GM13977 (cell line): ENCODE measurements around the gene PMAIP1.
A peak's percentile ranks its signal among the peaks of the same experiment; 100 is the strongest.

Source experiments
- DNase-seq: peaks from one replicate; pipeline ENCODE4 v3.0.0; 2012; ENCODE audit warnings: low spot score
- in situ Hi-C: fragments of 300-500 bp; cut with MboI; formaldehyde crosslinking; loops from one replicate; pipeline ENCODE4 v1.12.0; 2022; ENCODE audit warnings: low sequenced_read_pairs, low pct_unique_long_range_greater_than_20kb, mixed read lengths, inconsistent platforms; ENCODE audit not compliant: unreplicated experiment
- TF ChIP-seq, protein P1 (sequence below): IDR thresholded peaks from 2 replicates; pipeline ENCODE4 v1.5.1; 2012; ENCODE audit warnings: mild to moderate bottlenecking, control low read depth; ENCODE audit not compliant: insufficient read depth; ENCODE audit errors: extremely low read depth, missing control alignments

PMAIP1 gene

DNA sequence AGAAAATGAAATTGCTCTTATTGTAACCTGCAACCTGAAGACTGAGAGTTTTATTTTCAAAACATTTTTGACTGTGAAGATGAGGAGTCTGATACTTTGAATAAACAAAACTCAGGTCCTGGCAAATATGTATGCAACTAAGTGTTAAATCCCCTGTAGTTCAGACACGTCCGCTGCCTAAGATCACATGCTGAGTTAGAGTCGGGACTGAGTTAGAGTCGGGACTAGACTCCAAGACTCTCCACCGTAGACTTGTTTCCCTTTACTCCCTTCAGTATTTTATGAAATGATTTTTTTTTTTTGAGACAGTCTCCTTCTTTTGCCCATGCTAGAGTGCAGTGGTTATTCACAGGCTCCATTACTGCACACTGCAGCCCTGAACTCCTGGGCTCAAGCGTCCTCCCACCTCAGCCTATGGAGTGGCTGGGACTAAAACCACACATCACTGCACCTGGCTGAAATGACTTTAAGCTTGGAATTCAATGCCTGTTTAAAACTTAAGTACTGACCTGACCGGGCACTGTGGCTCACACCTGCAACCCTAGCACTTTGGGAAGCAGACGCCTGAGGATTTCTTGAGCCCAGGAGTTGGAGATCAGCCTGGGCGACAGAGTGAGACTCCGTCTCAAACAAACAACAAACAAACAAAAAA is 28.0 kb upstream of the PMAIP1 start:
- no peak for DNase-seq
- in situ Hi-C loops: no loop called here
- TF ChIP-seq, protein P1, sequence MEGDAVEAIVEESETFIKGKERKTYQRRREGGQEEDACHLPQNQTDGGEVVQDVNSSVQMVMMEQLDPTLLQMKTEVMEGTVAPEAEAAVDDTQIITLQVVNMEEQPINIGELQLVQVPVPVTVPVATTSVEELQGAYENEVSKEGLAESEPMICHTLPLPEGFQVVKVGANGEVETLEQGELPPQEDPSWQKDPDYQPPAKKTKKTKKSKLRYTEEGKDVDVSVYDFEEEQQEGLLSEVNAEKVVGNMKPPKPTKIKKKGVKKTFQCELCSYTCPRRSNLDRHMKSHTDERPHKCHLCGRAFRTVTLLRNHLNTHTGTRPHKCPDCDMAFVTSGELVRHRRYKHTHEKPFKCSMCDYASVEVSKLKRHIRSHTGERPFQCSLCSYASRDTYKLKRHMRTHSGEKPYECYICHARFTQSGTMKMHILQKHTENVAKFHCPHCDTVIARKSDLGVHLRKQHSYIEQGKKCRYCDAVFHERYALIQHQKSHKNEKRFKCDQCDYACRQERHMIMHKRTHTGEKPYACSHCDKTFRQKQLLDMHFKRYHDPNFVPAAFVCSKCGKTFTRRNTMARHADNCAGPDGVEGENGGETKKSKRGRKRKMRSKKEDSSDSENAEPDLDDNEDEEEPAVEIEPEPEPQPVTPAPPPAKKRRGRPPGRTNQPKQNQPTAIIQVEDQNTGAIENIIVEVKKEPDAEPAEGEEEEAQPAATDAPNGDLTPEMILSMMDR: no peak

DNA sequence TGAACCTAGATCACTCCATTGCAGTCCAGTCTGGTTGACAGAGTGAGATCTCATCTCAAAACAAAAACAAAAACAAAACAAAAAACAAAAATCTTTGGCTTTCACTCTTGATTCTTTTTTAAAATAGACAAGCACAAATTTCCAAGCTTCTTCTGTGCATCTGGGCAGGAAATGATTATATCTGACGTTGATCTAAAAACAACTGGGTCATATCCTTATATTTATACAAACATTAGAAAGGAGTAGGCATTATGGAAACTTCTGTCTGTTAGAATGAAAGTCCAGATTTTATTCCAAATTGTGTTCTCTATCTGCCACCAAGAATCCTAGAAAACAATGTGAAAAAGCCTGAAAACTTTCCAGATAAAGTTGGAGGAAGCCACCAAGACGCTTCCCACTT is 26.2 kb upstream of the PMAIP1 start:
- in situ Hi-C loops: no loop called here
- no peak for DNase-seq
- TF ChIP-seq, protein P1: no peak

DNA sequence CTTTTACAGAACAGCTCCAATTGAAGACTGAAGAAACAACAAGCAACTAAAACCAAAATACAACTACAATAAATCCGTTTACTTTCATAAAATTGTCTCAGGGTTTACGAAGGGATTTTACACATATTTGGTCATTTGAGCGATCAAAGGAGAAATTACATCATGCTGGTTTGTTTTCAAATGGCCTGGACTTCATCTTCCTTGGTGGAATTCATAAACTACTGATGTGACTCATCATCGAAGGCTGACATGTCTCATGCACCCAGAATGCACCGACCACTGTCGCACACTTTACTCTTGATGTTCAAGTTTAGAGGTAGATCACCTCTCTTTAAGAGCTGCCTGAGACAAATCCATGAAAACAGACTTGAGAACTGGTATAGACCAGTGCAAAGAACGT is 25.6 kb upstream of the PMAIP1 start:
- in situ Hi-C loops: no loop called here
- DNase-seq: no peak
- TF ChIP-seq, protein P1: no peak

DNA sequence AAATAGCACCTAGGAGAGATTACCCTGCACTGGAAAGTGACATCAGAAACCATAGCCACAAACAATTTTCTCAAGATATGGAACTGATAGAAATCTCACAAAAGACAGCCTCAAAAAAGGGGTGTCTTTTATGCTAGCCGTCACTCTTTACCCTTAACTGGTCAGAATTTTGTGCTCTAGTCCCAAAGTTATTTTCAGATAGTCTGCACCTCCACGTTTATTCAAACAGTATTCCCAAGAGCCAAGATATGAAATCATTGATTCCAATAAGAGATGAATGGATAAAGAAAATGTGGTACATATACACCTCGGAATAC is 23.5 kb upstream of the PMAIP1 start:
- TF ChIP-seq, protein P1: no peak
- peak; percentile 53 for DNase-seq
- in situ Hi-C loops: no loop called here

DNA sequence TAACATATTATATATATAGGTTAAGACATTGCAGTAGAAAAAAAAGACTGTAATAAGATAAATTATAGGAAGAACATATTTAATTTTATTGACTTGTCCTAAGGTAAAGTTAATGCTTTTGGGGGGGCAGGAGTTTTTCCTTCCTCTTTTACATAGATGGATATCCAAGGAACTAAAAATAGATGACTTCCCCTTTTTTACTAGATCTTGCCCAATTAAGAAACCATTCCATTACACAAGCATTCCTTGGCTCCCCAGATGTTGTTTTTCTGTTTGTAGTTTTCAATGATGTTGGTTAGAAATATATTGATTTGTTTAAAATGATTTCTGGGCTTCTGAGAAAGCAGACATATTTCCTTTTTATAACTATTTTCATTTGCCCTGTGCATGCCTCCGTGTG is 22.4 kb upstream of the PMAIP1 start:
- in situ Hi-C loops: no loop called here
- TF ChIP-seq, protein P1: no peak
- DNase-seq: no peak

DNA sequence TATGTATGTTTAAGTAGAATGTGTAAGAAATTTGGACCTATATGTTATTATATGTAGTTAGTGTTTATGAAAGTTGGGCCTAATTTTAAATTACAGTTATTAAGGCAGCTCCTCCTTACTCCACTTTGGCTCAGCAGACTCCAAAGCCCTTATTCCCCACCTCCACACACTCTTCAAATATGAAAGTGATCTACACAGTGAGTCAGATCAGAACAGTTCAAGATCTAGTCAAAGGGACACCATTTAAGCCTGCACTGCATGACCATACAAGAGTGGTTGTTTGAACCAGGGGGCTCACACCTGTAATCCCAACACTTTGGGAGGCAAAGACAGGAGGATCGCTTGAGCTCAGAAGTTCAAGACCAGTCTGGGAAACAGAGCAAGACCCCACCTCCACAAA is 21.2 kb upstream of the PMAIP1 start:
- in situ Hi-C loops: no loop called here
- TF ChIP-seq, protein P1: no peak
- DNase-seq: peak; percentile 27
